Dedifferentiated amniotic fluid mesenchymal stem cell (primary cell): Measurements from ENCODE around the gene TECTB.

ENCODE experiments used
- DNase-seq: peaks from one replicate; pipeline ENCODE4 v3.0.0-alpha.2; 2016; ENCODE audit errors: extremely low spot score

TECTB gene

DNA sequence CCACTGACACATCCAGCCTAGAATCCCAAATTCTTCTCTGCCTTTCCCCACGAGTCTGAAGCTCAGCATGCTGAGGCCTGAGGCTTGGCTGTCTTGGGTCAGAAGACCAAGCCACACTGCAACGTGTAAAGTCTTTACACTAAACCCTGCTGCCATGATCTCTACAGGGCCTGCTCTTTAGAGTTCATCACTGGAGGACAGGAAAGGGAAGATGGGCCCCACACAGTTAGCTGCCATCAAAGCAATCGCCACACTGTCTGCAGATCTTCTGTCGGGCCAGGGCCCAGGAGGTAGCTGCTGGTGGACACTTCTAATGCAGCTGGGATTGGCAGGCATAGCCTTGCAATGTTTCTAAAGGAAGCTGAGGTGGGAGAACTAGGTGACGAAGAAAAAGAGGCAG is 8.4 kb upstream of the TECTB start:
- no peak for DNase-seq

DNA sequence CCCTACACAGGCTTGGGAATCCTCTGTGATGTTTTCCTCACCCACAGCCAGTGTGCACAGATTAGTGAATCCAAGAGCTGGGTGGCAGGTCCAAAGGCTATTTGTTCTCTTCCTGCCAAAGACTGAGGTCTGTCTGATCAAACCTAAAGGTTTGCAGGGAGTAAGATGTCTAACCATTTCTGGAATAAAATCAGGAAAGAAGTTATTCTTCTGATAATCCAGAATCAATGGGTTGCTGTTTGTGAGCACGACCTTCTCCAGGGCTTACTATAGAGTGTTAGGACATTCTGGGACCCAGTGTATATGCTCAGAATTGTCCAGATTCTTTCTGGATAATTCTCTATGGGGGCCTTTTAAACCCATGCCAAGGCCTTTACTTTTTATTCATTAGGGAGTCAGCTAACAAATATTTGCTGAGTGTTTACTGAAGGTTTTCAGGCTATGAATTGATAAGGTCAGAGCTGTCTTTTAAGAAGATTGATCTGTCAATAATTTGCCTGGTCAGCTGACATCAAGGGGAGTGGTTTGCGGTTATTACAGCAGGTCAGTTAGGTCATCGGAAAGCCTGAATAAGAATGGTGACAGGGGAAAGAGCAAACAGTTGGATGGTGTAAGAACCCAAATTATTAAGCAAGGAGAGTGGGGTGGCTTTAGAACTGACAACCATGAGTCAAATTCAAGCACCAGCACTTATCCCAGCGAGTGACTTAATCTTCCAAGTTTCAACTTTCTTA is 7.5 kb upstream of the TECTB start:
- no peak for DNase-seq

DNA sequence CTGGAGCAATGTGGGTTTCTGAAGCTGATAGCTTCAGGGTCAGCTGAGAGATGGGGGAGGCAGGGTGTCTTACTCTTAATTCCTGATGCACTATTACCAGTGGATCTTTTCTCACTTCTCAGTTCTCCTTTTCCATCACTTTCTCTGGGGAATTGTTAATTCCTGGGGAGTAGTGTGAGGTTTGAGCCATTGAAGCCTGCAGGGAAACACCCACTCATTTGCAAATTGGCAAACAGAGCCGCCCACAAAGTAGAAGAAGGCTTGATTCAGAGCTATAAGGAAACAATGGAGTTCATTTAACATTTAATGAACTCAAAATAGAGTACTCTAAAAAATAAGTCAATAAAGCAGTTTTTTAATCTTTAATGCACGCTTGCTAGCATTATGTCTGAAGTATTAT is 4.3 kb upstream of the TECTB start:
- no peak for DNase-seq

DNA sequence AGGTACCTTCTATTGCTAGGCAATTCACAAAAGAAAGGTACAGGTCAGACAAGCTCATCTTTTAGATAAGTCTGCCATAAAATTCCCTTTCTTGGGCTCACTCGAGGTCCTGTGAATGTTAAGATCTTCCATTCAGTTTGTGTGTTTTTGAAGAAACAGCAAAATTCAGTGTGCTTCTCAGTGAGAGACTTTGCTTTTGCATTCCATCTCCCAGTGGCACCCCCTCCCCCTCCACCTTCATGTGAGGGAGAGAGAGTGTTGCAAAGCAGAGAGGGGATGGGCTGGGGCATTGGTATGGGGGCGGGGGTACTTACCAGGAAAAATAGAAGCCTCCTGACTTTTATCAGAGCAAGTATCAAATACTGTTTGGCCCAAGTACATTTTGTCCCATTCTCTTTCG is 3.8 kb upstream of the TECTB start:
- no peak for DNase-seq

DNA sequence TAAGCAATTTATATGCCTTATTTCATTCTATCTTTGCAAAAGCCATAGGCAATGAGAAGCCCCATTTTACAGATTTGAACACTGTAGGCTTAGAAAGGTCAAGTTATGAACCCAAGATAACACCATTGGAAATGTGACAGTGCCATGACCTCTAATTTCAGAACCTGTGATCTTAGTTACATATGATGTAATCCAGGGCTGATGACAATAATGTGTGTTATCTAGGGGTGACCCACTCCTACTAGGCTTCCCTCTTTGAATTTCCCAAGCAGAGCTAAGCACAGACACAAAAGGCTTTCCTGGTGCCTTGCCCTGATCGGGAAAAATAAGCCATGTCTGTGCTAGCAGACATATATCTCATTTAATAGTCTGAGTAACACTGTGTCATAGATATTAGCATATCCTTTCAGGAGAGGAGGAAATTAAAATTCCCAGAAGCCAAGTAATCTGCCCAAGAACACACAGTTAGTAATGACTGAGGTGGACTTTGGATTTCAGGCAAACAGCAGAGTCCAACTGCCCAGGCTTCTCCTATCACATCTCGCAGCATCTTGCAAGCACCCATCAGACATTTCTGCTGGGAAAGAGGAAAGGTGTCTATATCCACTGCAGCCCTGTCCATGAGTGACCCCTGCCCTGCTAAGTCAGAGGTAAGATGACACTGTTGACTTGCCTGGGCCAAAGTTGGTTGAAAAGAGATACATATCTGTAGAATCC is 2.8 kb upstream of the TECTB start:
- DNase-seq, result no peak

DNA sequence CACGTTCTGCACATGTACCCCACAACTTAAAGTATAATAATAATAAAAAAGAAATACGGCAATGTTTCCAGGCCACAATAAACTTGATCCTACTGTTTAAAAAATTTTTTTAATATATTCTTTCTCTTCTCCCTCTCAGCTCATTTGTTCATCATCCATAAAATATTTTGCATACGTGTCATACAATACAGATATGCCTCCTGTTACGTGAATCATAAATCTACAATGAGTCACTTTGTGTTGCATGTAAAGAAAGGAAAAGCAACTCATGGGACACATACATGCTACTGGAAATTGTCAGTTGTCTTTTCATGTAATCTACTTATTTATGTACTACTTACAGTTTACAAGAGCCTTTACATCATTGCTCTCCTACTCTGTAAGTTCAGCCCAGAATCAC is 1.1 kb upstream of the TECTB start:
- DNase-seq, result no peak

DNA sequence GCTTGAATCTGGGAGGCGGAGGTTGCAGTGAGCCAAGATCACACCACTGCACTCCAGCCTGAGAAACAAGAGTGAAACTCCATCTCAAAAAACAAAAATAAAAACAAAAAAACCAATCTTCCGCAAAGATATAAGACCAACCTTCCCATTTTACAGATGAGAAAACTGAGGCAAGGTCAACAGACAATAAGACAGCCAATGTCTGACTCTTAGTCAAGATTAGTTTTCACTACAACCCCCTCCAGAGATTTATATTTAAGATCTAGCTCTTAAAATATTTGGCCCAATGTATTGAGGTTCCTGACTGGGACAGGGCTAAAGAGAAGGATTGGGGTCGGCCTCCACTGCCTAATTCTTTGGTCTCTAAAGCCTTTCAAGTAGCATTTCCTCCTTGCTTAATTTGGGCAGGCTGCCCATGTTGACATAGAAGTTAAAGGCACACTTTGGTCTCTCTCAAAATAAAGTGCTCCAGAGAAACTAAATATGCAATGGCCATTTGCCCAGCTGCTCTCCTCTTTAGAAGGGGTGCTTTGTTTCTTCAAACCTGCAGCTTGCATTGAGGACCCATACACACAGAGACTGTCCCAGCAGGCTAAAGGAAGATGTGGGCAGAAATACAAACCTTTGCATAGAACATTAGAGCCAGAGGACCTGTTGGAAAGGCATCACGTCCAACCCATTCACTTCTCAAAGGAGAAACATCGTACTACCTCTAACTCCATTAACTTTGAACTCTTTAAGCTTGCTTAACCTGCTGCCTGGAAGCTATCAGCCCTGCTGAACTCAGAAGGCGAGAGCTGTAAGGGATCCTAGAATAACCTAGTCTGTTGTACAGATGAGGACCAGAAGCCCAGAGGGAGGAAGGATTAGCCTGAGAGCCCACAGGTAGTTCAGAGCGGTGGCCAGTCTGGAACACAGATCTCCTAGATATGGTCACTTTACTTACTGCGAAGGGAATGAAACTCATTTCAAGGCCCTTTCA is 3.9 kb downstream of the TECTB start:
- DNase-seq, result no peak

DNA sequence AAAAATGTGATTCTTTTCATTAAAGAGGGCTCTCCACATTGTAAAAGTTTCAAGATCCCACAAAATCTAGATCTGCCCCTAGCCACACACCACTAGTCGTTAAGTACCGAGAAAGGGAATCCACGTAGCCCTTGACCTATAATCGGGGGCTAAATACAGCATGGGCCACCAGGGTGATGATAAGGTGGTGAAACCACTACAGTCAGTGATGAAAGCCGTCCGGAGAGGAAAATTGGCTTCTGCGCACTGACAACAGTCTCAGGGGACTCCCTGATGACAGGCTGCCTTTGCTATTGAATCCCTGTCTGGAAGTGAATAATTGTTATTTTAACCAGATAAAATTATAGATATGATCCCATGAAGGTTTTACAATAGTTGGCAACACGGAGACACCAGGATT is 4.6 kb downstream of the TECTB start:
- DNase-seq, result no peak

DNA sequence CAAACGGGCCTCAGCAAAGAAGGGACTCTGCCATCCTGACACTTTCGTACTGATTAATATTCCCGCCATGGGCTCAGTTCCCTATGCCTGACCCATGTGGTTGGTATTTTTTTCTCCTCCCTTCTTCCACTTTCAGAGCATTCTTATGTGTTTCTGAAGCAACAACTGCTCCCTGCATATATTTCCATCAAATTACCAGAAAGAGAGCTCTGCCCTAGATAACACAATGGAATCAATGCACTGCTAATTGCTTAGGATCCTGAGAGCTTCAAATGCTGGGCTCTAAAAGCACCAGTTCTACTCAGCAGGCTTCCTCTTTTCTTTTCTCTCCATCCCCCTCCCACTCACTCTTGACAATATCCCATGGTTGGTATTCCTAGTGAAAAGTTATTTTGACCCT is 5.3 kb downstream of the TECTB start:
- DNase-seq, result no peak

DNA sequence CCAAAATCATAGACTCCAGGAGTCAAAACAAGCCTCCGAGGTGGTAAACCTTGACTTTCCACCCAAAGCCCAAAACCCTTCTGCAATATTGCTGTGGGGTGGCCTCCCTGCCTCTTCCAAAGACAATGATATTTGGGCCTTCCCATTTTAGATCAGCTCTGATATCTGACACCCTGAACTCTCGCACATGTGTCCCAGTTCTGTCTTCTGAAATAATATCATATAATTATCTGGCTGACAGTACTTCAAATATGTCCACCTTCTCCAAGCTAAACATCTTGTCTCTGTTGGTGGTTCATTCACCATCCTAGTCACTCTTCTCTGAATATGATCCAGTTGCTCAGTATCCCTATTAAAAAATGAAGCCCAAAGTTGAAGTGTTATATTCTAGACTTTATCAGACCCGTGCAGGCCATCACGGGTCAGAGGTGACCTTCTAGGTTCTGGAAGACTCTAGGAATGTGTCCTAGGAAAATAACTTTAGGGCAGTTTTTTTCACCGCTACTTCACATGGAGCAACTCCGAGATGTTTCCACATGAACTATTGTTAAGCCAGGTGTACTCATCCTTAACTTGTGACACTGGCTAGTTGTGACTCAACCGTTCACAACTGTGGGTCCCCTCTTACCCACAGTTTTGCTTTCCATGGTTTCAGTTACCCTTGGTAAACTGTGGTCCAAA is 6.3 kb downstream of the TECTB start:
- no peak for DNase-seq

DNA sequence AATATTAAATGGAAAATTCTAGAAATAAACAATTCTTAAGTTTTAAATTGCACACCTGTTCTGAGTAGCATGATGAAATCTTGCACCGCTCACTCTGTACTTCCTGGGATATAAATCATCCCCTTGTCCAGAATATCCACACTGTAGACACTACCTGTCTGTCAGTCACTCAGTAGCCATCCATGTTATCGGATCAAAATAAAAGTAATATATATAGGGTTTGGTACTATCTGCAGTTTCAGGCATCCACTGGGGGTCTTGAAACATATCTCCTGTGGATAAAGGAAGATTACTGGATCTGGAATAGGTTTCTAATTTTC is 6.8 kb downstream of the TECTB start:
- no peak for DNase-seq

DNA sequence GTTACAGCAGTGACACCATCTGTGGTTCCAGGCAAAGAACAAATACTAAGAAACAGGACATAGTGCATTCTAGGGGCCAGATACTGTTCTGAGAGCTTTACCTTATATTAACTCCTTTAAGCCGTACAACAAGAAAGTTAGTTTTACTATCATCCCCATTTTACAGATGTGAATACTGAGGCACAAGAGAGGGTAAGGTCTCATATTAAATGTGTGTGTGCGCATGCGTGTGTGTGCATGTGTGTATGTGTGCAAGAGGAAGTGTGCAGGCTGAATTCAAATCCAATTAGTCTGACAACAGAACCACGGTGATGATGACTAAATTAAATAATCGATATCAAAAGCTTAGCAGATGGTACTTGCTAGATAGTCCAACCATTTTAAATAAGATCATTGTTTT is 11.0 kb downstream of the TECTB start:
- DNase-seq, result no peak

DNA sequence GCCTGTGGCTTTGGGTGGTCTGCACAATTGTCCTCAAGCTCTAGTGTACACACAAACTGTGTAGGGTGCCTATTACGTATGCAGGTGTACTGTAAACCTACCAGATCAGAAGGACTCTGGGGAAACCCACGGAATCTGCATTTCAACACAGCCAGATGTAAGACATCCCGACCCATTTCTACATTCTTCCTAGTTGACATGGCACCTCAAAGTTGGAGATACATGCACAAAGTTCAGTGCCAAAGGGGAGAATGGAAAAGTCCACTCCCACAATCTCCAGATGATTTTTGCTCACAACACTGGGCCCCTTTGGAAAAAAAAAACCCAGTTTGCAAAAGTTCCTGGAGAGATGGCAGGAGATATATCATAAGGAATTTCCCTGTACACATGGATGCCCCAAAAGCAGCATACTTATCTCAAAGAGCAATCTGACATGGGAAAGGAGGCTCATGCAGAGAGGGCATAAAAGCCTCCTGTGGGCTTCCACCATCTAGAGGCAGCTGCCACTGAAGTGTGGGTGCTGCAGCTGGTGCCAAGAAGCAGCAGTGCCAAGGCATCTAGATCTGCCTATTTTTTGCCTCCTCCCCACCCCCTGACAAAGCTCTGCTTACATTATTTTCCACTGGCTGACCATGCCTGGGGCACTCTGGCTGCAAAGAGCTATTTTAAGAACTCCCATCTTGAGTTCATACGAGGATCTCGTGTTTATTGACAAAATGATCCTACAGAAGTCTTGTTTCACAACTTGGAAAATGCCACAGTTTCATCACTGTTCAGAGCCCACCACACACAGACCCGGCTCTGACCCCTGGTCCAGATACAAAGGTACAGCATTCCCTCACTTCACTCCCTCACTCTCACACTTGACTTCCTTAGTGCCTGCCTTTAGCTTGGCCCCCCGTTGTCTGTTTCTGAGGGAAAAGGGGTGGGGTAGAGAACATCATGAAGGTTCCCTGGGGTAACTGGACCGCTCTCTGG is 12.9 kb downstream of the TECTB start:
- peak; percentile 74 for DNase-seq

DNA sequence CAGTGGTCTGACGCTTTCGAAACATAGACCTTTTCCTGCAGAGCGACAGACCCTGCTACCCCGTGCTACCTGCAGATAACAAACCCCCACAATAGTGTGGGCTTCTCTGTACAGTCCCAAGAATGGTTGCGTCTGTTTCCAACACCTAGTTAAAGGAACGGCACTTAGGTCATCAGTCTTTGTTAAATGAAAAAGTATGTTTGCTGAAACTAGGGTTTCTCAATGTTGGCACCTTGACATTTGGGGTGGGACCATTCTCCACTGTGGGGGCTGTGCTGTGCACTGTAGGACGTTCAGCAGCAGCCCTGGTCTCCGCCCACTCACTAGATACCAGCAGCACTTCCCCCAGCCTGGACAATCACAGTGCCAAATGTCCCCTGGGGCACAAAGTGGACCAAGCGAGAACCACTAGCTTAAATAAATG is 13.7 kb downstream of the TECTB start:
- DNase-seq, result no peak

DNA sequence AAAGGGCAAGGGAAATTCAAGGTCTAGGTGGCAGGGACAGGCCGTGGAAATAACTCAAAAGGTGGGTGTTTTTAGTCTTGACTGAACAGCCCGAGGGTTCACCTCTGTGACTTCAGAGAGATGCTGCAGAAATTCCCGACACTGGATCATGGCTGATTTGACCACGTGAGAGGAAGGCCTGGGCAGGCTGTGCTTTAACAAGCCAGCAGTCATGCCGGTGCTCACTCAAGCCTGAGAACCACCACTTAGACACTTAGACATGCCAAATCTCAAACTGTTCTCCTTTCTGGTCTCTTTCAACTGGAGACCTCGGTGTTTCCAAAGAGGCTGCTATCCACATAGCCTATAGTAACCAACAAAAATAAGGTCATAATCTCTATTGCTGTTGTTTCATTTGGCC is 15.4 kb downstream of the TECTB start:
- no peak for DNase-seq

DNA sequence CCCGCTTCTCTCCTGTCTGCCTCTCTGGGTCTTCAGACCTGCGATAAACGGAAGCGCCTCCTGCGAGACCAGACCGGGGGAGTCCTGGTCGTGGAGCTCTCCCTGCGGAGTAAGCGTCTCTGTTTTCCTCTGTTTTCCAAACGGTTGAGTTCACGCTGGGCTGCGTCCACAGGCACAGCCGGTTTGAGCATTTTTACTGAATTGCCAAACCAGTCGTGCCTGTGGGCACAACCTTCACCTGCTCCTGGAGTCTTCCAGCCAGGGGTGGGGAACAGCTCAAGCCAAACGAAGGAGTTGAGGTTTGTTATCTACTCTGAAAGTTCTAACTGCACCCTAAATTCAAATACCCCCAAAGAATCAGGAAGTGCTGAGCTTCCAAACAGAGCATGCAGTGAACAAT is 16.3 kb downstream of the TECTB start:
- no peak for DNase-seq

DNA sequence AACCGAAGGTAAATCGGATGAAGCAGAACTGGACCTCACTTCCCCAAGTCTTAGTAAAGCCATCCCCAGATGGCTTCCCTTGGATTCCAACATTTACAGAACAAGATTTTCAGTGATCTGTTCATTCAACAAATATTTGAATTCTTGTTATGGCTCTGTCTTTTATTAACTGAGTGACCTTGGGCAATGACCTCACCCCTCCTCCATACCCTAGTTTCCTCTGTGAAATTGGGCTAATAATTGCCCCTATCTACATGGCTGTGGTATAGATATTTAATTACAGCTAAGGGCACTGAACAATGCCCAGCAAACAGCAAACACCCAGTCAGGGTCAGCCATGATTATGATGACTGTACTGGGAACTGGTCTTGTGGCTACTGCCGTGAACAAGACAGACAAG is 19.1 kb downstream of the TECTB start:
- DNase-seq, result no peak

DNA sequence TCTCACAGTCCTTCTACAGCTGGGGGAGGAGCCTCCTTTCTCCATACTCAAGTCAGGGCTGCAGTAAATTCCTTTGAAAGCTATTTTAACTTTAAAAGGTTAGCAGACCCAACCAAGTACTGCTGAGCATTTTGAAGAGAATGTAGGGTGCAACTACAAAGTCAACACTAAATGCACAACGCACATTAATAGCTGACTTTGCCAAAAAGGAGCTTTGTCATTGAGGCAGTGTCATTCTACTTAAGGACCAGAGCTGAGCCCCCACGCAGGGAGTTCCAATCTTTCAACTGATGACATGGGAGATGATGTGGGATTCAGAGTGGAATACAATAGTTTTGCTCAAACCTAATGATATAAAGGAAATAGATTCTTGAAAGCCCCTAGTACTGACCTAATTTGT is 20.3 kb downstream of the TECTB start:
- DNase-seq, result no peak

DNA sequence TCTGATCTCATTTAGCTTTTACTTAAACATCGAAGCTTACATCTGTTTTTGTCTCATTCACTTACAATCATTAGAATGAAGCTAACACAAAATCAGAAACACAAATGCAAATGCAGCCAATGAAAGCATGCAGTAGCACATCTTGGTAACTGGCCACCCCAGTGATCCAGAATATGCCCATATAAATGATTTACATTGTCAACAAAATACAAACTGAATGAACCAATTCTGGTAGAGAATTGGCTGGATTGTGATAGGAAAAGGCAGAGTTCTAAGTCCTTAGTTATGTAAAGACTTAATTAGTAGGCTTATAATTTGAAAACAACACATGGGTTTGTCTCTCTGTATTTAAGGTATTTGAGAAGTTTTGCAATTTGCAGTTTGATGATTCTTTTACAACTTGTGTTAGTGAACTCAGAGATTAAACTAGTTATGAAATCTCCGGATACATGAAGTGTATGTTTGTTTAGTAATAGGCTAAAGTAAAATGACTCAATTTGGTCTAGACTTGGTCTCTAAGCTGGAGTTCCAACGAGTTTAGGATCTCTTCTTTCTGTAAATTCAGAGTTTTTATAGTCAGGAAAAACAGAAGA is 21.2 kb downstream of the TECTB start:
- DNase-seq, result no peak

DNA sequence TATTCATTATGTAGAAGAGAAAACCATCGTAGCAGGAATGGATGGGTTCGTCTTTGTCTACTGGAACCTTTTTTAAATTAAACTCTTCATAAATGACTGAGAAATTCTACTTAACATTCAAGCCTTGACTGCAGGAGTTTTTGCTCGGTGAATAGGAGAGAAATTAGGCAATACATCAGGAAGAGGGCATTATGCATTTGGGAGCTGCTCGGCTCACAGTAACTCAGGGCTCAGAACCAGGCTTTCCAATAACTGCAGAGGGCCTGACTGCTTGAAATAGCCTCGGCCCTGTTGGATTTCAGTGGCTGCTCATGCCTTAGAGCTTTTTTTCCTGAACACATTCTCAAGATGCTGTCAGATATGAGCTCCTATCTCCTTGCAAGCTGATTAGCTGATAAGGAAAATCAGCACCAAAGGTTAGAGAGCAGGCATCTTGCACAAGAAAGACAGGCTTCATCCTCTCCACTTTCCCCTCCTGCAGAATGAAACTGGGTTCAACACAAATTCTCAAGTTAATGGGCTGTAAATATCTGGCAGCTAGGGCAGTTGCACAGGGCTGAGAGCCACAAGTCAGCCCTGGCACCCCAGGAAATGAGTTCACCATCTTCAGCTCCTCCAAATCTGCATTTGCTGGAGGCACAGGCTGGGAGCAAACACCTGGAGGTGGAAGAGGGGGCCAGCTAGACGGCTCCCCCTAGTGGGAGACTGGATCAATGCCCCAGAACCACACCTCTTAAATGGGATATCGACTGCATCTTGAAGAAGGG is 24.3 kb downstream of the TECTB start:
- no peak for DNase-seq
